K562 (cell line): ENCODE measurements around the gene HOXB3. TPM values are rescaled to one million over a fixed set of nuclear protein-coding genes. Genes with fewer than 3 reads are reported as not detected.
A peak's percentile ranks its signal among the peaks of the same experiment; 100 is the strongest.

Experiments
- CC2D1A ChIP-seq: fragments of 450-650 bp; IDR thresholded peaks from 2 replicates; pipeline ENCODE4 v1.6.1; 2017; ENCODE audit warnings: mild to moderate bottlenecking
- ESRRA ChIP-seq: fragments of 450-650 bp; IDR thresholded peaks from 2 replicates; pipeline ENCODE4 v1.6.1; 2014; ENCODE audit warnings: low read depth, mild to moderate bottlenecking, moderate library complexity, borderline replicate concordance
- GATAD2B ChIP-seq: fragments of 450-650 bp; IDR thresholded peaks from 2 replicates; pipeline ENCODE4 v1.6.1; 2017; ENCODE audit warnings: mild to moderate bottlenecking, borderline replicate concordance
- LARP7 ChIP-seq: fragments of 450-650 bp; IDR thresholded peaks from 2 replicates; pipeline ENCODE4 v1.6.1; 2016
- NFIC ChIP-seq: fragments of 450-650 bp; IDR thresholded peaks from 2 replicates; pipeline ENCODE4 v1.6.1; 2017; ENCODE audit warnings: mild to moderate bottlenecking, inconsistent platforms
- PCBP1 ChIP-seq: fragments of 200-400 bp; formaldehyde crosslinking; IDR thresholded peaks from 2 replicates; pipeline ENCODE4 v1.6.1; 2018; ENCODE audit warnings: mild to moderate bottlenecking, low read depth, low read length; ENCODE audit not compliant: poor library complexity, severe bottlenecking
- TAL1 ChIP-seq: fragments of 450-650 bp; IDR thresholded peaks from 2 replicates; pipeline ENCODE4 v1.6.1; 2016; ENCODE audit warnings: mild to moderate bottlenecking
- ZNF224 ChIP-seq: sonication (generic); formaldehyde crosslinking; IDR thresholded peaks from 2 replicates; pipeline ENCODE4 v1.8.0; 2022; ENCODE audit warnings: mild to moderate bottlenecking, missing genetic modification reagents
- ZNF511 ChIP-seq: sonication (generic); formaldehyde crosslinking; IDR thresholded peaks from 2 replicates; pipeline ENCODE4 v1.8.0; 2022; ENCODE audit warnings: mild to moderate bottlenecking, missing genetic modification reagents
- ZNF589 ChIP-seq: fragments of 200-800 bp; sonication (Bioruptor generic); IDR thresholded peaks from 2 replicates; pipeline ENCODE4 v1.6.1; 2016; ENCODE audit warnings: low read depth, missing genetic modification characterization, missing compliant biosample characterization
- ZSCAN29 ChIP-seq: fragments of 450-650 bp; IDR thresholded peaks from 2 replicates; pipeline ENCODE4 v1.6.1; 2017
- polyA plus RNA-seq, 8 experiments: library from polyadenylated mRNA; depleted of rRNA in 4 of 8; stranded (reverse) in 5 of 8; unstranded in 3 of 8; fragments of >200 nt; fragmentation: Nextera tagmentation in 2 of 8; fragmentation: Illumina TruSeq in 1 of 8; extraction: Ambion mirVana in 2 of 8; extraction: Trizol in 1 of 8; gene quantifications; 2 replicates each; pipeline versions ENCODE4 v1.2.1 to v1.2.3, GENCODE V29; 2011 to 2014; ENCODE audit warnings: inconsistent platforms in 1 of 8, missing spikeins in 1 of 8
- total RNA-seq, 7 experiments: library from RNA; depleted of rRNA in 6 of 7; stranded (reverse); fragments of >200 nt in 6 of 7; fragmentation: Illumina TruSeq in 2 of 7; extraction: Trizol in 2 of 7; gene quantifications; 2 replicates each; pipeline versions ENCODE4 v1.2.1 to v1.2.3, GENCODE V29; 2011 to 2021; ENCODE audit warnings: low replicate concordance in 1 of 7
- TF ChIP-seq, protein P1 (sequence below): fragments of 450-650 bp; IDR thresholded peaks from 2 replicates; pipeline ENCODE4 v1.6.1; 2017; ENCODE audit warnings: antibody characterized with exemption, mild to moderate bottlenecking
- TF ChIP-seq, protein P2 (sequence below): fragments of 450-650 bp; IDR thresholded peaks from 2 replicates; pipeline ENCODE4 v1.6.1; 2016; ENCODE audit warnings: low read depth
- TF ChIP-seq, protein P3 (sequence below): fragments of 450-650 bp; formaldehyde crosslinking; IDR thresholded peaks from 2 replicates; pipeline ENCODE4 v1.4.0; 2022; ENCODE audit warnings: mild to moderate bottlenecking, moderate library complexity

HOXB3 gene
- total and polyA plus RNA-seq, 9 of the 15 experiments (the other 6 are each of a cell fraction or from before 2014, with no cell fraction given): 2.4 to 41.3 (median 20.2) TPM

DNA sequence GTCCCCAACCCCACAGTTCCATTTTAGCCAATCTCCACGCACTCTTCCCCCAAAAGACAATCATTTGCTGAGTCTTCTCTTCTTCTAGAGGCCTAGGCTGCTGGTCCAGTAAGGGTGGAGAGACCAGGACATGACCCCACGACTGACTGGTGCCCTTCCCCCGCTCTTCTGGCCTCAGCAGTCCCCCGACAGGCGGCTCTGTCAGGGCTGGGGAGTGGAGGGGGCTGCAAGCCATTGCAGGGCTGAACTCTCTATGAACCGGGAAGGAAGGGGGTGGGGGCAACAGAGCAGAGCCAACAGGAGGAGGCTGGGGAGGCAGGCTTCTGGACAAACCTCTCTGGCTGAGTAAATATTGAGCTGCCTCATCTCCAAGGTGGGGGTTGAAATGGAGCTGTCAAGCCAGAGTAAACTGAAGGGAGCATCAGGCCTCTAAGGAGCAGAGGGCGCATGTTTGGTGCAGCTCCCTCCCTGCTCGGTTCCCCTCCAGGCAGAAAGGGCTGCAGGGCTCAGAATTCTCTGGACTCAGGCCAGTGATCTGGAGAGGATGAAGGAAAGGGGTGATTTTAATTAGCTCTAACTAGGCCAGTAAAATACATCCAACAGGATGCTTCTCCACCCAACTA is 67.9 kb downstream of the HOXB3 start (continued):
- TF ChIP-seq, protein P1, sequence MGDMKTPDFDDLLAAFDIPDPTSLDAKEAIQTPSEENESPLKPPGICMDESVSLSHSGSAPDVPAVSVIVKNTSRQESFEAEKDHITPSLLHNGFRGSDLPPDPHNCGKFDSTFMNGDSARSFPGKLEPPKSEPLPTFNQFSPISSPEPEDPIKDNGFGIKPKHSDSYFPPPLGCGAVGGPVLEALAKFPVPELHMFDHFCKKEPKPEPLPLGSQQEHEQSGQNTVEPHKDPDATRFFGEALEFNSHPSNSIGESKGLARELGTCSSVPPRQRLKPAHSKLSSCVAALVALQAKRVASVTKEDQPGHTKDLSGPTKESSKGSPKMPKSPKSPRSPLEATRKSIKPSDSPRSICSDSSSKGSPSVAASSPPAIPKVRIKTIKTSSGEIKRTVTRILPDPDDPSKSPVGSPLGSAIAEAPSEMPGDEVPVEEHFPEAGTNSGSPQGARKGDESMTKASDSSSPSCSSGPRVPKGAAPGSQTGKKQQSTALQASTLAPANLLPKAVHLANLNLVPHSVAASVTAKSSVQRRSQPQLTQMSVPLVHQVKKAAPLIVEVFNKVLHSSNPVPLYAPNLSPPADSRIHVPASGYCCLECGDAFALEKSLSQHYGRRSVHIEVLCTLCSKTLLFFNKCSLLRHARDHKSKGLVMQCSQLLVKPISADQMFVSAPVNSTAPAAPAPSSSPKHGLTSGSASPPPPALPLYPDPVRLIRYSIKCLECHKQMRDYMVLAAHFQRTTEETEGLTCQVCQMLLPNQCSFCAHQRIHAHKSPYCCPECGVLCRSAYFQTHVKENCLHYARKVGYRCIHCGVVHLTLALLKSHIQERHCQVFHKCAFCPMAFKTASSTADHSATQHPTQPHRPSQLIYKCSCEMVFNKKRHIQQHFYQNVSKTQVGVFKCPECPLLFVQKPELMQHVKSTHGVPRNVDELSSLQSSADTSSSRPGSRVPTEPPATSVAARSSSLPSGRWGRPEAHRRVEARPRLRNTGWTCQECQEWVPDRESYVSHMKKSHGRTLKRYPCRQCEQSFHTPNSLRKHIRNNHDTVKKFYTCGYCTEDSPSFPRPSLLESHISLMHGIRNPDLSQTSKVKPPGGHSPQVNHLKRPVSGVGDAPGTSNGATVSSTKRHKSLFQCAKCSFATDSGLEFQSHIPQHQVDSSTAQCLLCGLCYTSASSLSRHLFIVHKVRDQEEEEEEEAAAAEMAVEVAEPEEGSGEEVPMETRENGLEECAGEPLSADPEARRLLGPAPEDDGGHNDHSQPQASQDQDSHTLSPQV: peak; percentile 85
- TF ChIP-seq LARP7 (no peak), PCBP1 (no peak), CC2D1A (no peak), GATAD2B (no peak), ZSCAN29 (no peak), NFIC (peak; percentile 71), TAL1 (peak; percentile 5; the same call in 1 of the 2 replicates), ZNF224 (CRISPR knock-in tag) (no peak), ZNF511 (CRISPR knock-in tag) (no peak), ESRRA (no peak), ZNF589 (CRISPR knock-in tag) (no peak)
- TF ChIP-seq, protein P2, sequence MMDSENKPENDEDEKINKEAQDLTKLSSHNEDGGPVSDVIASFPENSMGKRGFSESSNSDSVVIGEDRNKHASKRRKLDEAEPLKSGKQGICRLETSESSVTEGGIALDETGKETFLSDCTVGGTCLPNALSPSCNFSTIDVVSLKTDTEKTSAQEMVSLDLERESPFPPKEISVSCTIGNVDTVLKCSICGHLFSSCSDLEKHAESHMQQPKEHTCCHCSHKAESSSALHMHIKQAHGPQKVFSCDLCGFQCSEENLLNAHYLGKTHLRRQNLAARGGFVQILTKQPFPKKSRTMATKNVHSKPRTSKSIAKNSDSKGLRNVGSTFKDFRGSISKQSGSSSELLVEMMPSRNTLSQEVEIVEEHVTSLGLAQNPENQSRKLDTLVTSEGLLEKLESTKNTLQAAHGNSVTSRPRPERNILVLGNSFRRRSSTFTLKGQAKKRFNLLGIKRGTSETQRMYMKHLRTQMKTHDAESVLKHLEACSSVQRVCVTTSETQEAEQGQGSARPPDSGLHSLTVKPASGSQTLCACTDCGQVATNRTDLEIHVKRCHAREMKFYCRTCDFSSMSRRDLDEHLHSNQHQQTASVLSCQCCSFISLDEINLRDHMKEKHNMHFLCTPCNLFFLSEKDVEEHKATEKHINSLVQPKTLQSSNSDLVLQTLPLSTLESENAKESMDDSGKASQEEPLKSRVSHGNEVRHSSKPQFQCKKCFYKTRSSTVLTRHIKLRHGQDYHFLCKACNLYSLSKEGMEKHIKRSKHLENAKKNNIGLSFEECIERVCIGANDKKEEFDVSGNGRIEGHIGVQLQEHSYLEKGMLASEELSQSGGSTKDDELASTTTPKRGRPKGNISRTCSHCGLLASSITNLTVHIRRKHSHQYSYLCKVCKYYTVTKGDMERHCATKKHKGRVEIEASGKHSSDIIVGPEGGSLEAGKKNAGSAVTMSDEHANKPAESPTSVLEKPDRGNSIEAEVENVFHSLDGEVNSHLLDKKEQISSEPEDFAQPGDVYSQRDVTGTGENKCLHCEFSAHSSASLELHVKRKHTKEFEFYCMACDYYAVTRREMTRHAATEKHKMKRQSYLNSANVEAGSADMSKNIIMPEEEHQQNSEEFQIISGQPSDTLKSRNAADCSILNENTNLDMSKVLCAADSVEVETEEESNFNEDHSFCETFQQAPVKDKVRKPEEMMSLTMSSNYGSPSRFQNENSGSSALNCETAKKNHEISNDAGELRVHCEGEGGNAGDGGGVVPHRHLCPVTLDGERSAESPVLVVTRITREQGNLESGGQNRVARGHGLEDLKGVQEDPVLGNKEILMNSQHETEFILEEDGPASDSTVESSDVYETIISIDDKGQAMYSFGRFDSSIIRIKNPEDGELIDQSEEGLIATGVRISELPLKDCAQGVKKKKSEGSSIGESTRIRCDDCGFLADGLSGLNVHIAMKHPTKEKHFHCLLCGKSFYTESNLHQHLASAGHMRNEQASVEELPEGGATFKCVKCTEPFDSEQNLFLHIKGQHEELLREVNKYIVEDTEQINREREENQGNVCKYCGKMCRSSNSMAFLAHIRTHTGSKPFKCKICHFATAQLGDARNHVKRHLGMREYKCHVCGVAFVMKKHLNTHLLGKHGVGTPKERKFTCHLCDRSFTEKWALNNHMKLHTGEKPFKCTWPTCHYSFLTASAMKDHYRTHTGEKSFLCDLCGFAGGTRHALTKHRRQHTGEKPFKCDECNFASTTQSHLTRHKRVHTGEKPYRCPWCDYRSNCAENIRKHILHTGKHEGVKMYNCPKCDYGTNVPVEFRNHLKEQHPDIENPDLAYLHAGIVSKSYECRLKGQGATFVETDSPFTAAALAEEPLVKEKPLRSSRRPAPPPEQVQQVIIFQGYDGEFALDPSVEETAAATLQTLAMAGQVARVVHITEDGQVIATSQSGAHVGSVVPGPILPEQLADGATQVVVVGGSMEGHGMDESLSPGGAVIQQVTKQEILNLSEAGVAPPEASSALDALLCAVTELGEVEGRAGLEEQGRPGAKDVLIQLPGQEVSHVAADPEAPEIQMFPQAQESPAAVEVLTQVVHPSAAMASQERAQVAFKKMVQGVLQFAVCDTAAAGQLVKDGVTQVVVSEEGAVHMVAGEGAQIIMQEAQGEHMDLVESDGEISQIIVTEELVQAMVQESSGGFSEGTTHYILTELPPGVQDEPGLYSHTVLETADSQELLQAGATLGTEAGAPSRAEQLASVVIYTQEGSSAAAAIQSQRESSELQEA: no peak
- TF ChIP-seq, protein P3, sequence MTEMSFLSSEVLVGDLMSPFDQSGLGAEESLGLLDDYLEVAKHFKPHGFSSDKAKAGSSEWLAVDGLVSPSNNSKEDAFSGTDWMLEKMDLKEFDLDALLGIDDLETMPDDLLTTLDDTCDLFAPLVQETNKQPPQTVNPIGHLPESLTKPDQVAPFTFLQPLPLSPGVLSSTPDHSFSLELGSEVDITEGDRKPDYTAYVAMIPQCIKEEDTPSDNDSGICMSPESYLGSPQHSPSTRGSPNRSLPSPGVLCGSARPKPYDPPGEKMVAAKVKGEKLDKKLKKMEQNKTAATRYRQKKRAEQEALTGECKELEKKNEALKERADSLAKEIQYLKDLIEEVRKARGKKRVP (CRISPR knock-in tag): no peak
